Measurements from ENCODE around the gene ARID2. TPM values are rescaled to one million over a fixed set of nuclear protein-coding genes. Genes with fewer than 3 reads are reported as not detected.

ARID2 gene
- total RNA-seq, 1 donor from 2014 or later = 25.1 TPM

DNA sequence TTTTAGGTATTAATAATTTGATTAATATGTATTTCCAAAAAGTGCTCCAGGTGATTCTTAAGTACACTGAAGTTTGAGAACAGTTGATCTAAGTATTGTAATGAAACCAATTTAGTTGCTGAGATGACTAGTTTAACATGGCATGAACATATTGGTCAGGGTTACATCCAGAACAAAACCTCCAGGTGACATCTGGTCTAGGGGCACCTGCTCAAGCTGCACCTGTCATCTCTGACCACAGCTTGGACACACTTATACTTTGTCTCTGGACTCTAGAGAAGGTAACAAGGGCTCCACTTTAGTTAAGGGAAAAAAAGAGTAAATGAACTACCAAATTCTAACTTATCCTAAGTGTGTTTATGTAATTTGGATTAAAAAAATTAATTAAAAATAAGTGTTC is 8.1 kb downstream of the ARID2 start:
- no peak overlapping the region for H3K4me3 Mint-ChIP-seq (ENCODE audit: unreplicated experiment)
- H3K9me3 Mint-ChIP-seq (ENCODE audit: low read depth) = peaks cover 13% of the 10 kb centered on the region
- H3K27ac Mint-ChIP-seq (ENCODE audit: unreplicated experiment) = no peak overlapping the region
- H3K4me1 Mint-ChIP-seq (ENCODE audit: low read depth) = peaks cover 20% of the 10 kb centered on the region
- TF ChIP-seq, protein P1, sequence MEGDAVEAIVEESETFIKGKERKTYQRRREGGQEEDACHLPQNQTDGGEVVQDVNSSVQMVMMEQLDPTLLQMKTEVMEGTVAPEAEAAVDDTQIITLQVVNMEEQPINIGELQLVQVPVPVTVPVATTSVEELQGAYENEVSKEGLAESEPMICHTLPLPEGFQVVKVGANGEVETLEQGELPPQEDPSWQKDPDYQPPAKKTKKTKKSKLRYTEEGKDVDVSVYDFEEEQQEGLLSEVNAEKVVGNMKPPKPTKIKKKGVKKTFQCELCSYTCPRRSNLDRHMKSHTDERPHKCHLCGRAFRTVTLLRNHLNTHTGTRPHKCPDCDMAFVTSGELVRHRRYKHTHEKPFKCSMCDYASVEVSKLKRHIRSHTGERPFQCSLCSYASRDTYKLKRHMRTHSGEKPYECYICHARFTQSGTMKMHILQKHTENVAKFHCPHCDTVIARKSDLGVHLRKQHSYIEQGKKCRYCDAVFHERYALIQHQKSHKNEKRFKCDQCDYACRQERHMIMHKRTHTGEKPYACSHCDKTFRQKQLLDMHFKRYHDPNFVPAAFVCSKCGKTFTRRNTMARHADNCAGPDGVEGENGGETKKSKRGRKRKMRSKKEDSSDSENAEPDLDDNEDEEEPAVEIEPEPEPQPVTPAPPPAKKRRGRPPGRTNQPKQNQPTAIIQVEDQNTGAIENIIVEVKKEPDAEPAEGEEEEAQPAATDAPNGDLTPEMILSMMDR (IDR thresholded peaks at IDR 0.05) = no peak
- peaks cover 11% of the 10 kb centered on the region for H3K36me3 Mint-ChIP-seq (ENCODE audit: low read depth)
- H3K27me3 Mint-ChIP-seq (ENCODE audit: low read depth) = no peaks in the 10 kb centered on the region
- no peak for DNase-seq (ENCODE audit: low spot score)

DNA sequence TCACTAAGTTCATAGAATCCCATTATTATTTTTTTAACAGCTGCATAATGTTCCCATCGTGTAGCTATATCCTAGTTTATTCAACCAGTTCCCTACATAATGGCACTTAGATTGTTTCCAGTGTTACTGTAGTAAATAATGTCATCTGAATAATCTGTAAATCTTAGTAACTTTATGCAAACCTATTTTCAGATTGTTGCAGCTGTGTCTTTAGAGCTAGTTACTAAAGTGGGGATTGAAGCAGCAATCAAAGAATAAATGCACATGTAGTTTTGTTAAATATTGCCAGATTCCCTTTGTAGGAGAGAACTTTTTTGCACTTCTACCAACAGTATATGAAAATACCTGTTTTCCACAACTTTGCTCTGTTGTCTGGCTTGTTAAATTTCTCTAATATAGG is 13.1 kb downstream of the ARID2 start:
- DNase-seq (ENCODE audit: low spot score) = no peak
- TF ChIP-seq, protein P1 (IDR thresholded peaks at IDR 0.05) = no peak
- H3K4me3 Mint-ChIP-seq (ENCODE audit: unreplicated experiment) = no peak overlapping the region
- peaks cover 6% of the 10 kb centered on the region for H3K36me3 Mint-ChIP-seq (ENCODE audit: low read depth)
- peaks cover 7% of the 10 kb centered on the region for H3K9me3 Mint-ChIP-seq (ENCODE audit: low read depth)
- no peaks in the 10 kb centered on the region for H3K27me3 Mint-ChIP-seq (ENCODE audit: low read depth)
- H3K4me1 Mint-ChIP-seq (ENCODE audit: low read depth) = peaks cover 3% of the 10 kb centered on the region
- H3K27ac Mint-ChIP-seq (ENCODE audit: unreplicated experiment) = no peak overlapping the region

DNA sequence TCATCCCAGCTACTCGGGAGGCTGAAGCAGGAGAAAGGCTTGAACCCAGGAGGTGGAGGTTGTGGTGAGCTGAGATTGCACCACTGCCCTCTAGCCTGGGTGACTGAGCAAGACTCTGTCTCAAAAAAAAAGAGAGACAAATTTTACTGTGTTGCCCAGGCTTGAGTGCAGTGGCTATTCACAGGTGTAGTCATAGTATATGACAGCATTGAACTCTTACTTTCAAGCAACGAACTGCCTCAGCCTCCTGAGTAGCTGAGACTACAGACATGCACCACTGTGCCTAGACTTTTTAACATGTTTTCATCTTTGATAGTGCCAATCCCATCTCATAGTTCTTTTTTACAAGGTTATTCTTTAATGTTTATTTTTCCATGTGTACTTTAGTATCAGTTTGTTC is 13.7 kb downstream of the ARID2 start:
- DNase-seq (ENCODE audit: low spot score) = no peak
- Mint-ChIP-seq H3K9me3 (ENCODE audit: low read depth) (peaks cover 5% of the 10 kb centered on the region), H3K4me3 (ENCODE audit: unreplicated experiment) (no peak overlapping the region), H3K27me3 (ENCODE audit: low read depth) (no peaks in the 10 kb centered on the region), H3K36me3 (ENCODE audit: low read depth) (peaks cover 5% of the 10 kb centered on the region), H3K4me1 (ENCODE audit: low read depth) (peaks cover 3% of the 10 kb centered on the region), H3K27ac (ENCODE audit: unreplicated experiment) (no peak overlapping the region)
- TF ChIP-seq, protein P1 (IDR thresholded peaks at IDR 0.05) = no peak

DNA sequence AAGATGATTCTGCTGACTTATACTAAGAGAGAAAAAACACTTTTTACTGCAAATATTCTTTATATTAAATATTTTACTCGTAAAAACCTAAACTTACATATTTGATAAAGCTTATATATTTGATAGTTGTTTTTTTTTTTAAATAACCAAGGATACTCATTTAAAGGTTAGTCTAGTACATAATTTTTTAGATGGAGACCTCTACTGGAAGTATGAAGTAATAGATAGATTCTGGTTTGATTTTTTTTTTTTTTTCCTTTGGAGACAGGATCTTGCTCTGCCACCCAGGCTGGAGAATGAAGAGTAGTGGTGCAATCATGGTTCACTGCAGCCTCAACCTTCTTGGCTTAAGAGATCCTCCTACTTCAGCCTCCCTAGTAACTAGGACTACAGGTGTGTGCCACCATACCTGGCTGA is 16.4 kb downstream of the ARID2 start:
- TF ChIP-seq, protein P1 (IDR thresholded peaks at IDR 0.05) = peak; percentile 81
- no peak for DNase-seq (ENCODE audit: low spot score)

GRCh38 chr12:45756666-45757065 is 27.2 kb downstream of the ARID2 start:
- DNase-seq (ENCODE audit: low spot score) = no peak
- no peaks in the 10 kb centered on the region for H3K36me3 Mint-ChIP-seq (ENCODE audit: low read depth)
- TF ChIP-seq, protein P1 (IDR thresholded peaks at IDR 0.05) = no peak
- peaks cover 15% of the 10 kb centered on the region for H3K4me1 Mint-ChIP-seq (ENCODE audit: low read depth)
- H3K27me3 Mint-ChIP-seq (ENCODE audit: low read depth) = no peaks in the 10 kb centered on the region
- no peak overlapping the region for H3K4me3 Mint-ChIP-seq (ENCODE audit: unreplicated experiment)
- peak overlapping the region; percentile 35 for H3K27ac Mint-ChIP-seq (ENCODE audit: unreplicated experiment)
- no peaks in the 10 kb centered on the region for H3K9me3 Mint-ChIP-seq (ENCODE audit: low read depth)

More for the DNA sequence above, 16.4 kb downstream of the ARID2 start:
- peak overlapping the region; percentile 22 for H3K27ac Mint-ChIP-seq (ENCODE audit: unreplicated experiment)
- H3K27me3 Mint-ChIP-seq (ENCODE audit: low read depth) = no peaks in the 10 kb centered on the region
- peaks cover 3% of the 10 kb centered on the region for H3K4me1 Mint-ChIP-seq (ENCODE audit: low read depth)
- H3K4me3 Mint-ChIP-seq (ENCODE audit: unreplicated experiment) = no peak overlapping the region
- peaks cover 5% of the 10 kb centered on the region for H3K9me3 Mint-ChIP-seq (ENCODE audit: low read depth)
- peaks cover 5% of the 10 kb centered on the region for H3K36me3 Mint-ChIP-seq (ENCODE audit: low read depth)

All from chondrocyte (in vitro differentiated cells).